BLaER1 treated with 17β-estradiol and CSF1 and Interleukin-3, amounts not matched to agents 10 nM and 100 nM (cell line): ENCODE data around the gene SLC6A3.

ENCODE experiments used
- H3K27ac ChIP-seq, 11 experiments: shearing (Covaris generic); formaldehyde crosslinking; 2 replicates each; pipeline ENCODE4 v1.8.1; 2022
- H3K27me3 ChIP-seq, 11 experiments: shearing (Covaris generic); formaldehyde crosslinking; 2 replicates each; pipeline ENCODE4 v1.8.1; 2022
- H3K36me3 ChIP-seq, 11 experiments: shearing (Covaris generic); formaldehyde crosslinking; 2 replicates each; pipeline ENCODE4 v1.8.1; 2022
- H3K4me1 ChIP-seq, 10 experiments: shearing (Covaris generic); formaldehyde crosslinking; 2 replicates each; pipeline ENCODE4 v1.8.1; 2022
- H3K4me2 ChIP-seq, 11 experiments: shearing (Covaris generic); formaldehyde crosslinking; 2 replicates each; pipeline ENCODE4 v1.8.1; 2022
- H3K4me3 ChIP-seq, 10 experiments: shearing (Covaris generic); formaldehyde crosslinking; 2 replicates each; pipeline ENCODE4 v1.8.1; 2022
- H3K9ac ChIP-seq, 11 experiments: shearing (Covaris generic); formaldehyde crosslinking; 2 replicates each; pipeline ENCODE4 v1.8.1; 2022
- H3K9me3 ChIP-seq, 11 experiments: shearing (Covaris generic); formaldehyde crosslinking; replicated peaks in 1 of 11; 2 replicates each; pipeline ENCODE4 v1.8.1; 2022
- H4K20me1 ChIP-seq, 11 experiments: shearing (Covaris generic); formaldehyde crosslinking; 2 replicates each; pipeline ENCODE4 v1.8.1; 2022
- Cebpa-rat ChIP-seq, 11 experiments: shearing (Covaris generic); IDR thresholded peaks; 2 replicates each; pipeline ENCODE4 v1.8.1; 2022

Gene SLC6A3

GRCh38 chr5:1386274-1386717 is 58.9 kb downstream of the SLC6A3 start:
- Histone ChIP-seq H4K20me1 (peaks cover 0 to 8% (median 0%) of the 10 kb centered on the region in 11 experiments; a peak in 1 of 22 replicates), H3K4me2 (peak overlapping the region; percentile 85 to 99 (median 97)), H3K27me3 (peaks cover 22 to 55% (median 43%) of the 10 kb centered on the region in 11 experiments), H3K27ac (peak overlapping the region; percentile 68 to 89 (median 82)), H3K36me3 (no peaks in the 10 kb centered on the region), H3K4me1 (peaks cover 9 to 36% (median 19%) of the 10 kb centered on the region in 10 experiments), H3K9ac (peak overlapping the region; percentile 72 to 91 (median 82)), H3K4me3 (peak overlapping the region; percentile 59 to 84 (median 68)), H3K9me3 (no peaks in the 10 kb centered on the region)
- TF ChIP-seq Cebpa-rat (IDR thresholded peaks at IDR 0.05) = no peak

GRCh38 chr5:1385395-1386273 is 59.6 kb downstream of the SLC6A3 start:
- H3K27ac ChIP-seq = peak overlapping the region; percentile 68 to 89 (median 82)
- peaks cover 9 to 36% (median 19%) of the 10 kb centered on the region in 10 experiments for H3K4me1 ChIP-seq
- H3K27me3 ChIP-seq = peaks cover 22 to 55% (median 44%) of the 10 kb centered on the region in 11 experiments
- peak overlapping the region; percentile 72 to 91 (median 82) for H3K9ac ChIP-seq
- H3K36me3 ChIP-seq = no peaks in the 10 kb centered on the region
- peak overlapping the region; percentile 59 to 84 (median 68) for H3K4me3 ChIP-seq
- peaks cover 0 to 5% (median under 1%) of the 10 kb centered on the region in 11 experiments; a peak in 11 of 22 replicates for H3K9me3 ChIP-seq
- TF ChIP-seq Cebpa-rat (IDR thresholded peaks at IDR 0.05) = no peak
- H3K4me2 ChIP-seq = peak overlapping the region; percentile 85 to 99 (median 97)
- H4K20me1 ChIP-seq = peaks cover 0 to 1% (median 0%) of the 10 kb centered on the region in 11 experiments; a peak in 1 of 22 replicates

DNA sequence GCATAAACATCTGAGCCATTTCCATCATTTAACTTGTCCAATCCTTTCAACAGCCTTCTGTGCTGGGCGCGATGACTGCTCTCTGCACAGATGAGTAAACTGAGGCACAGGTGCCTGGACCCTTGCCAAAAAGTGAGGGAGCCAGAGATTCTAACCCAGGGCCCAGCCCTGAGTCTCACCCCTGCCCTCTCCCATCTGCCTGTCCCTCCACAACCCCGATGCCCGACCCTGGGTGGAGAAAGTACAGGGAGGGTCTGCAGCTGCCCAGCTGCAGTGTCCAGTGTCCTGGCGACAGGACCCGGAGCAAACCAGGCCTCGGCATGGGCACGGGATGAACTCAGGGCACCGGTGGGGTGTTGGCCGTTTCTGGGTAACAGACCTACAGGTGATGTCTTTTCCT is 60.7 kb downstream of the SLC6A3 start:
- Histone ChIP-seq H3K4me1 (peaks cover 9 to 37% (median 19%) of the 10 kb centered on the region in 10 experiments), H3K27me3 (peaks cover 25 to 53% (median 45%) of the 10 kb centered on the region in 11 experiments), H3K4me2 (peak overlapping the region in 1 of 11 experiments; percentile 98; a peak in 2 of 22 replicates), H3K4me3 (no peak overlapping the region), H3K9me3 (peaks cover 10 to 16% (median 12%) of the 10 kb centered on the region in 11 experiments), H4K20me1 (no peaks in the 10 kb centered on the region), H3K36me3 (no peaks in the 10 kb centered on the region), H3K9ac (no peak overlapping the region), H3K27ac (no peak overlapping the region)
- no peak for TF ChIP-seq Cebpa-rat (IDR thresholded peaks at IDR 0.05)

GRCh38 chr5:1383886-1384401 is 61.3 kb downstream of the SLC6A3 start:
- Histone ChIP-seq H3K27me3 (peaks cover 25 to 47% (median 40%) of the 10 kb centered on the region in 11 experiments), H3K36me3 (peaks cover 0 to under 1% (median 0%) of the 10 kb centered on the region in 11 experiments; a peak in 1 of 22 replicates), H3K9me3 (peaks cover 16 to 22% (median 17%) of the 10 kb centered on the region in 11 experiments), H4K20me1 (no peaks in the 10 kb centered on the region), H3K4me3 (no peak overlapping the region), H3K27ac (no peak overlapping the region), H3K9ac (no peak overlapping the region), H3K4me2 (no peak overlapping the region), H3K4me1 (peaks cover 9 to 37% (median 19%) of the 10 kb centered on the region in 10 experiments)
- no peak for TF ChIP-seq Cebpa-rat (IDR thresholded peaks at IDR 0.05)

- TF ChIP-seq Cebpa-rat (IDR thresholded peaks at IDR 0.05) = no peak
- Histone ChIP-seq H3K9me3 (peaks cover 22 to 28% (median 23%) of the 10 kb centered on the region in 11 experiments), H3K4me3 (no peak overlapping the region), H3K27ac (no peak overlapping the region), H3K36me3 (peaks cover 0 to 4% (median 0%) of the 10 kb centered on the region in 11 experiments; a peak in 1 of 22 replicates), H4K20me1 (no peaks in the 10 kb centered on the region), H3K4me2 (no peak overlapping the region), H3K9ac (no peak overlapping the region), H3K27me3 (peaks cover 25 to 41% (median 34%) of the 10 kb centered on the region in 11 experiments), H3K4me1 (peaks cover 9 to 37% (median 19%) of the 10 kb centered on the region in 10 experiments)
Measured at GRCh38 chr5:1383344-1383743, 61.9 kb downstream of the SLC6A3 start.

- Histone ChIP-seq H3K4me1 (peaks cover 9 to 35% (median 18%) of the 10 kb centered on the region in 10 experiments), H3K9me3 (peaks cover 26 to 38% (median 31%) of the 10 kb centered on the region in 11 experiments), H3K9ac (no peak overlapping the region), H3K27ac (no peak overlapping the region), H3K4me3 (no peak overlapping the region), H4K20me1 (no peaks in the 10 kb centered on the region), H3K27me3 (peaks cover 14 to 30% (median 23%) of the 10 kb centered on the region in 11 experiments), H3K36me3 (peaks cover 0 to 4% (median 0%) of the 10 kb centered on the region in 11 experiments; a peak in 1 of 22 replicates), H3K4me2 (no peak overlapping the region)
- TF ChIP-seq Cebpa-rat (IDR thresholded peaks at IDR 0.05) = no peak
Measured at GRCh38 chr5:1382248-1382700, 63.0 kb downstream of the SLC6A3 start.

GRCh38 chr5:1381370-1382247 is 63.6 kb downstream of the SLC6A3 start:
- Histone ChIP-seq H3K9me3 (peaks cover 26 to 38% (median 31%) of the 10 kb centered on the region in 11 experiments), H3K4me2 (no peak overlapping the region), H3K4me1 (peaks cover 7 to 32% (median 13%) of the 10 kb centered on the region in 10 experiments), H3K27ac (no peak overlapping the region), H4K20me1 (no peaks in the 10 kb centered on the region), H3K27me3 (peaks cover 7 to 24% (median 16%) of the 10 kb centered on the region in 11 experiments), H3K36me3 (peaks cover 0 to 4% (median 0%) of the 10 kb centered on the region in 11 experiments; a peak in 1 of 22 replicates), H3K9ac (no peak overlapping the region), H3K4me3 (no peak overlapping the region)
- TF ChIP-seq Cebpa-rat (IDR thresholded peaks at IDR 0.05) = no peak

DNA sequence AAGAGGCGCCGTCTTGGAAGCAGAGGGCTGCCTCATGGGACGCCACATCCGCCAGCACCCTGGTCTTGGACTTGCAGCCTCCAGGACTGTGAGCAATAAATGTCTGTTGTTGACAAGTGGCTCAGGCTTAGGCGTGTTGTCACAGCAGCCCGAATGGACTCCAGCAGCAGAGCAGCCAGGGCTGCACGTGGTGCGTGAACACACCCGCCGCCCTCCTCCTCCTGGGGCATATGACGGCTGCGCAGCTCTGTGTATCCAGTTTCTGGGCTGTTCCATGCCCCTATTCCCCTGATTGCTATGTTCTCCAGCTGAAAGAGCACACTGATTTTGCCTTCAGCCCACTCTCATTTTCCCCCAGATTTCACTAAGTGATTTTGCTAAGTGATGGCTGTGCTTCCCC is 64.3 kb downstream of the SLC6A3 start:
- no peak for TF ChIP-seq Cebpa-rat (IDR thresholded peaks at IDR 0.05)
- Histone ChIP-seq H3K9ac (no peak overlapping the region), H3K36me3 (peaks cover 0 to 4% (median 0%) of the 10 kb centered on the region in 11 experiments; a peak in 1 of 22 replicates), H3K9me3 (peaks cover 26 to 38% (median 31%) of the 10 kb centered on the region in 11 experiments), H3K4me3 (no peak overlapping the region), H4K20me1 (no peaks in the 10 kb centered on the region), H3K4me1 (peaks cover 4 to 32% (median 16%) of the 10 kb centered on the region in 10 experiments), H3K27ac (no peak overlapping the region), H3K27me3 (peaks cover 3 to 17% (median 10%) of the 10 kb centered on the region in 11 experiments; a peak in 19 of 22 replicates), H3K4me2 (0 out of 22 replicates have a peak overlapping the region, but pooled peaks of 5 of the 11 experiments have one; percentile 3 to 53 (median 35))
